Effector CD8-positive, alpha-beta T cell (primary cell): ENCODE results near the gene C21orf91.
A peak's percentile ranks its signal among the peaks of the same experiment; 100 is the strongest.
"Not testable (repeated sequence)": the region's sequence is repeated elsewhere in the genome, so short reads cannot be mapped to it uniquely, and the experiment has no call there.

ENCODE experiments used
- DNase-seq: peaks from one replicate; lab custom pipeline; 2025; lab: John Stamatoyannopoulos, UW

C21orf91 gene

DNA sequence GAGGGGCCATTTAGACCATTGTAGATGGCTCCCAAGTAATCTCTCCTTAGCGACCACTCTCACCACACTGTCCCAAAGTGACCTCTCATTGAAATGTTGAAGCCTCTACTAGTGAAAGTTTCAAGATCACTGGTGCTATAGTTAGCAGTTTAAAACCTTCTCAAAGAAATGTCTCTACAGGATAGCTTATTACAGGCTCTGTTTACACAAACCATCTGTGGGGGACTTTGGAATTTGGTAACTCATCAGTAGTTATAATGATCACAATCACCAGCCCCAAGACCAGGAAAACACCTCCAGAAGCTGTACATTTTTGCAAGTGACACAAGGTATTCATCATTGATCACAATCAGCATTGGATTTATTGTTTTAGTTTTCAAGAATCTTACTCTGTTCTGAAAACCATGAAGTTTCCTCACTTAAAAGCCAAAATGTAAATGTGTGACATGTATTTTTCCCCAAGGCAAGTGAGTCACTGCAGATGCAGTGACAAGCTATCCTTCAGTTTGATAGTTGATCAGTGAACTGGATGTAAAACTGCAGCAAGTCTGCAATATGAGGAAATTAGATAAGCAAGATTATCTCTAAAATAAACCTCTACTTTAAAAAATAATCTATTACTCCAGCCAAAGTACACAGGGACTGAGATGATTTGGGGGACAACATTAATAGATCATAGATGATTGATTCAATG lies 41.9 kb downstream of the C21orf91 start:
- no peak for DNase-seq

DNA sequence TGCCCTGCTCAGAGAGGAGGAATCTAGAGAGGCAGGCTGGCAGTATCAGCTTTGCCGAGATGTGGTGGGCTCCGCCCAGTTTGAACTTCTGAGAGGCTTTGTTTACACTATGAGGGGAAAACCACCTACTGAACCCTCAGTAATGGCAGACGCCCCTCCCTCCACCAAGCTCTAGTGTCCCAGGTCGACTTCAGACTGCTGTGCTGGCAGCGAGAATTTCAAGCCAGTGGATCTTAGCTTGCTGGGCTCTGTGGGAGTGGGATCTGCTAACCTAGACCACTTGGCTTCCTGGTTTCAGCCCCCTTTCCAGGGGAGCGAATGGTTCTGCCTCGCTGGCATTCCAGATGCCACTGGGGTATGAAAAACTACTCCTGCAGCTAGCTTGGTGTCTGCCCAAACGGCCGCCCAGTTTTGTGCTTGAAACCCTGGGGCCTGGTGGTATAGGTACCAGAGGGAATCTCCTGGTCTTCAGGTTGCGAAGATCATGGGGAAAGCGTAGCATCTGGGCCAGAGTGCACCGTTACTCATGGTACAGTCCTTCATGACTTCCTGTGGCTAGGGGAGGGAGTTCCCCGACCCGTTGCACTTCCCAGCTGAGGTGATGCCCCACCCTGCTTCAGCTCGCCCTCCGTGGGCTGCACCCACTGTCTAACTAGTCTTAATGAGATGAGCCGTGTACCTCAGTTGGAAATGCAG lies 43.6 kb downstream of the C21orf91 start:
- DNase-seq = peak; percentile 14

DNA sequence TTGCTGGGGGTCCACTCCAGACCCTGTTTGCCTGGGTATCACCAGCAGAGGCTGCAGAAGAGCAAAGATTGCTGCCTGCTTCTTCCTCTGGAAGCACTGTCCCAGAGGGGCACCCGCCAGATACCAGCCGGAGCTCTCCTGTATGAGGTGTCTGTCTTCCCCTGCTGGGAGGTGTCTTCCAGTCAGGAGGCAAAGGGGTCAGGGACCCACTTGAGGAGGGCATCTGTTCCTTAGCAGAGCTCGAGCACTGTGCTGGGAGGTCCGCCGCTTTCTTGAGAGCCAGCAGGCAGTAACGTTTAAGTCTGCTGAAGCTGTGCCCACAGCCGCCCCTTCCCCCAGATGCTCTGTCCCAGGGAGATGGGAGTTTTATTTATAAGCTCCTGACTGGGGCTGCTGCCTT lies 44.1 kb downstream of the C21orf91 start:
- DNase-seq = not testable (repeated sequence)

DNA sequence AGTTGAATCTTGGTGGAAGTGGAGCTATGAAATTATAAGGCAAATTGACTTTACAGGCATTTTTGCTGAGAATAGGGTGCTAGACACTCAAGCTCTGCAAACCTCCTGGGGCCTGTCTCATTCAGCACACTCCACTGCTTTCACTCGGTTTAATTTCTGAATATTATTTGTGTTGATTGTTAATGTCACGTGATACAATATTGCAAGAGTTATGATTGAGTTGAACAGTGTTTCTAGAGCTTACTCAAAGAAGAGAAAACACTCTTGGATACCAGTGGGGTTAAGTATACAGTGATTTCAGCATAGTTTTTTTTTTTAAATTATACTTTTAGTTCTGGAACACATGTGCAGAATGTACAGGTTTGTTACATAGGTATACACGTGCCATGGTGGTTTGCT lies 49.7 kb downstream of the C21orf91 start:
- DNase-seq = no peak

DNA sequence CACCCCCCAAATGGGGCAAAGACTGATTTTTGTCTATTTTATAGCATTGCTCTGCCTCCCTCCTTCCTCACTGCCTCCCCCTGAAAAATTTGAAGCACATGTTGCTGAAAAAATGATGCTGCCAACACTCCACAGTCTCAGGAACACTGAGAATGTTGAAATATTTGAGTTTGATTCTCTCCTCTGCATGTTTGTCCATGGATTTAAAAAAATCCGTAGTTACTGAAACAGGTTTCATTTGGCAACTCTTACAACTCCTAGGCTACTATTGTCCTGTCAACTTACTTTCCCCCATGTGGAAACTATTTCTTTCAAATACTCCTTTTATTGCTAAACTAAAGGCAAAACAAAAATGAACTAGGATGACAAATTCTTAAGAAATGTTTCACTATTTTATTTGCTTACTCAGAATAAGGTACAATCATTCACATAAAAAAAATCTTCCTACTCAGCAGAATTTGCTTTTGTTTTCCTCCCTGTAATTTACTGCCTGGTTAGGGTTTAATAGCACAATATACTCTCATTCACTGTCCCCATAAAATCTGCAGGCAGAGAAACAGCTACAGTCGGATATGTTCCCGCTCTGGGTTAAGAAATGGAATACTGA lies 50.2 kb downstream of the C21orf91 start:
- DNase-seq = no peak

DNA sequence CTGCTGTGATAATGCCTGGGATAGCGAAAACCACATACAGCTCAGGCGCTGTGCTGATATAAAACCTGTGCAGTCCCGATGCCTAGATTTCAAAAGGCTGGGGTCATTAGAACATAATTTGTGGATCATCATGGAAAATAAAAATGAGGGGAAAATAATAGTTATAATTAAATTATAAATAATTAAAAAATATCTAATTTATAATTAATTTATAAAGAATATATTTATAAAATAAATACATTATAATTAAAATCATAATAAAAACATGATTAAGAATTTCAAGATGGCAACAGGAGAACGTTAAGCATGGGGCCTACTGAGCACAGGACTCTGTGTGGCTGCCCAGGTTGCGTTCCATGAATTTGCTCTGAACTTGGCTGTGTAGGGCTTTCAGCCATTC lies 53.9 kb downstream of the C21orf91 start:
- DNase-seq = no peak

DNA sequence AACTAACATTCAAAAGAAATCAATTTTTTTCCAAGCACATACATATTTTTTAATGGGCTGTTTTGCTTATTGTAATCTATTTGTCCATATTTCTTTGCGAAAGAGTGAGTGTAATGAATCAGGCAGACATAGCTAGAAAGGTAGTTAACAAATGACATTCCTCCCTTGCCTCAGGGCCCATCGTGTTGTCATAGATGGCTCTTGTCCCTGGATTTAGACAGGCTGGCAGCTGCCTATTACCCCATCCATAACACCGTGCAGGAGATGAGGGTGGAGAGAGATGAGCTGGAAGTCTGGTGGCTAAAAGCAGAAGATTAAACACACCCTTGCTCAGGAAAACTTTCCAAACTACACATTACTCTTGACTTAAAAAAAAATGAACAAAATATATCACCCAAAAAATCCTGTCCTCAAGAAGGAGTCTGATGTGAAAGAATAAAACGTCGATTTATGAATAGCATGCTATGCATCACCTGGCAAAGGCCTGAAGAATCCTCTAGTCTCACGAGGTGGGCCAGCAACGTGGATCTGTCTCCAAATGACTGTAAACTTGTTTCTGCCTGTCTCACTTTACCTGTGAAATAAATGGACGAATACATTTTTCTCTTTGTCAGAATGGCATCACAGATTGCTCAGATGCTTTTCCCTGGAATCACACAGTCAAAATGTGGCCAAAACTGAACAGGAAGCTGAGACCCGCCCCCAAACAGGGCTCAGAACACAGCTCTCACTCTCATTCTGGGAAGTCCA lies 55.7 kb downstream of the C21orf91 start:
- no peak for DNase-seq

DNA sequence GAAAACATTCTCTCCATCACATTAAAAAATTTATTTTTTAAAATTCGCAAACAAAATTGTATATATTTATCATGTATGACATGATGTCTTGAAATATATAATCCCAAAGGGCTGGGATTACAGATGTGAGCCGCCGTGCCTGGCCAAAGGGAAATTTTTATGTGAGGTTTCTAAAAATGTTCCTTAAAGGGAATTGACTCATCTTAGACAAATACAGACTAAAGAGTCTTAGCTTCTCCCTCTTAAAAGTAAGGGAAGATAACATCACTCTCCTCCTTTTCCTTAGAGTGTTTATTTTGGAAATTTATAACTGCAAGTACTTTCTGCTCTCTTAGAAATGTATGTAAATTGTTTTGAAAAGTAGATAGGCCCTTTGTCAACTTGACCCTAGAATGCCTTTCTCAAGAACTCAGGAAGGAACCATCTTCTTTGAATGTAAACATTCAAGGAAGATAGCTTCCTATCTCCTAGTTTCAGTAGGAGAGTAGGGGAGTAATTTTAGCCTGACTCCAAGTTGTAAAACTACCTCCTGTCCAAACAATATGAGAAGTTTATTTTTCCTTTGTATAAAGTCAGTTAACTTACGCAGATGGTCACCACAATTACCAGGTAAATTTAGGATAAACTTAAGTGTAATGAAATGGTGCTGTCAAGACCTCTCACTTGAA lies 59.5 kb downstream of the C21orf91 start:
- no peak for DNase-seq

DNA sequence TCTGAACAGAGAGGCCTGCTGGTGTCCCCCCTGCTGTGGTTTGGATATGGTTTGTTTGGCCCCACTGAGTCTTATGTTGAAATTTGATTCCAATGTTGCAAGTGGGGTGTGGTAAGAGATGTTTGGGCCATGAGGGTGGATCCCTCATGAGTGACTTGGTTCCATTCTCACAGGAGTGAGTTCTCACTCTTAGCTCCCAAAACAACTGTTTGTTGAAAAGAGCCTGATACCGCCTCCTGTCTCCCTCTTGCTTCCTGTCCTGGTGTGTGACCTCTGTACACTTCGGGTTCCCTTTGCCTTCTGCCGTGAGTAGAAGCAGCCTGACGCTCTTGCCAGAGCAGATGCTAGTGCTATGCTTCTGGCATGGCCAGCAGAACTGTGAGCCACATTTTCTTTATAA lies 60.5 kb downstream of the C21orf91 start:
- no peak for DNase-seq

DNA sequence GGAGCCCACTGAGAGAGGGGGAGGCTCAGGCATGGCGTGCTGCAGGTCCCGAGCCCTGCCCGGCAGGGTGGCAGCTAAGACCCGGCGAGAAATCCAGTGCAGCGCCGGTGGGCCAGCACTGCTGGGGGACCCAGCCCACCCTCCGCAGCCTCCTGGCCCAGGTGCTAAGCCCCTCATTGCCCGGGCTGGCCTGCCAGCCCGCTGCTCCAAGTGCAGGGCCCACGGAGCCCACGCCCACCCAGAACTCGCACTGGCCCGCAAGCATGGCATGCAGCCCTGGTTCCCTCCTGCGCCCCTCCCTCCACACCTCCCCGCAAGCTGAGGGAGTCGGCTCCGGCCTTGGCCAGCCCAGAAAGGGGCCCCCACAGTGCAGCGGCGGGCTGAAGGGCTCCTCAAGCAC lies 61.5 kb downstream of the C21orf91 start:
- no peak for DNase-seq

DNA sequence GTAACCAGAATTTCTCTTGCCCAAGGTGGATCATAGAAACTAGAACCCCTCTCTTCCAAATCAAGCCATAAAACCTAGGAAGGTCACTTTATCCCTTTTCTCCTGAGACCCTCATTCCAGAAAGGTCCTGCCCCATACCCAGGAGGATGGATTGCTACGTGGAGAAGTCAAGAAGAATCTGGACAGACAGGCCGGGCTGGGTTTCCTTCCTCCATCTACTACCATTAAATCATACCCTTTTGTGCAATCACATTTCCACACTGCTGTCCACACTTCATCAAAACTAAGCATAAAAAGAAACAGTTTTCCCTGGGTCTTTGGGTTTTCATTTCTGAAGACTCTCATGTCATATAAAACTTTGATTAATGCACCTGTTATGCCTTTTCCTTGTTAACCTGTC lies 65.4 kb downstream of the C21orf91 start:
- DNase-seq = no peak

DNA sequence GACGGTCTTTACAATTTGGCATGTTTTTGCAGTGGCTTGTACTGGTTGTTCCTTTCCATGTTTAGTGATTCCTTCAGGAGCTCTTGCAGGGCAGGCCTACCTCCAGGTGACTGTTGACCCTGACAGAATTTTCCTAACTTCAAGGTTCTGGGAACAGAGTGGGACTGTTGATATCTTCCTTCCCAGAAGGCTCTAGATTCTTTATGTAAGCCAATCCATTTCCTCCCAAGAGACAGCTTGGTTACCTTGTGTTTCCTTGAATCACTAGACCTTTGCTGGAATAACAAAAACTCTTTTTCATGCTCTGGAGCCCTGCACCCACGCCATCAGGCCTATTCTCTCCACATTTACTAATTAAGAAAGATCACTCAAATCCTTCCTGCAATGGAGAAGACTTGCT lies 67.0 kb downstream of the C21orf91 start:
- DNase-seq = no peak

DNA sequence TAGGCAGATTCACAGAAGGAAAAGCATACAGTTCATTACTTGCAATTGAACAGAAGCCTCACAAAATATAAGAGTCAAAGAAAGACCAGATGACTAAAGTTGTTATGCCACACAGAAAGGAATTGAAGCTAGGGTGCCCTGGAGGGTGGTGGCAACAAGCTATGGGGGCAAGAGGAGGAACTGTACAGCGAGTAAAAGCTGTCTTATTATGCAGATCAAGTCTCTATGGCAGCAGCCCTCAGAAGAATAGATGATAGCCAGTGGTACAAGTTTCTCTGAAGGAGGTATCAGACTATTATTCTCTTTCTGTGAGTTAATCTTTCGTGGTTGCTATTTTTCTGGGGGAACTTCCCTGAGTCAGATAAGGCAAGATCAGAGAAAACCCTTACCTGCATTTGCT lies 72.2 kb downstream of the C21orf91 start:
- DNase-seq = no peak

DNA sequence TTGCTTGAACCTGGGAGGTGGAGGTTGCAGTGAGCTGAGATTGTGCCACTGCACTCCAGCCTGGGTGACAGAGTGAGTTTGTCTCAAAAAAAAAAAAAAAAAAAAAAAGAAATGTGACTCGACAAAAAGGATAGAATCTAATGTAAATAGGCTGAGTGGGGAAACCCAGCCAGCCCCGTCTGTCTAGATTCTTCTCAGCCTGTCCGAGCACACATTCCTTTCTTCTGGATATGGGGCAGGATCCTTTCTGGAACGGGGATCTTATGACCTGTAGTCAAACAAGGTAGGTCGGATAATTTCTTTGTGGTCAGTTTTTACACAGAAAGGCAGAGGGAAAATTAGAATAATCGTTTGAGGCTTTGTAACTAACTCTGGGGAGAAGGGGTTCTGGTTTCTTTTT lies 74.1 kb downstream of the C21orf91 start:
- no peak for DNase-seq

DNA sequence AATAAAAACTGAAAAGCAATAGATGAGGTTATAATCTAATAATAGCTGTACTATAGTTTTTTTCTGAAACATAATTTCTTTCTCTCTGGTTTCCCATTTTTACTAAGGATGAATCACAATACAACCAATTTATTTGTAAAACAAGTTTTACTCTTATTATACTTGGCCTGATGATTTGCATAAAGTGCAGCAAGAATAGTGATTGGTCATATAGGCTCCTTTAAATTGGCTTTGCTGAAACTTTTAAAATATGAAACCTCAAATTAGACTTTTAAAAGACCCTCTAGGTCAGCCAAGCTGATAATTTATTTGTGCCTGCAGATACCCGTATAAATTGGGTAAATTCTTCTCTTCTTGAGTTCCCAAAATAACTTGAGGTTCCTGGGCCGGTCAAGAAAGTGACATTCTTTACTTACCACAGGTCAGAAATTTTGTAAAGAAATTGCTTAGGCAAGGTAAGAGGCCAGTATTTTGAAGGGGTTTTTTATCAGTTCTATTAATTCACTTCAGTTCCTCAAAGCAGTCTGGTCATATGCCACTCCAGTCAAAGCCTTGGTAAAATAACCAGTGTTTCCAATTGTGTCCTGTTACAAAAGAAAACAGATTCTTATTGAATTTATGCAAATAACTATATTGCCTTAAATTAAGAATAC lies 76.1 kb downstream of the C21orf91 start:
- no peak for DNase-seq

DNA sequence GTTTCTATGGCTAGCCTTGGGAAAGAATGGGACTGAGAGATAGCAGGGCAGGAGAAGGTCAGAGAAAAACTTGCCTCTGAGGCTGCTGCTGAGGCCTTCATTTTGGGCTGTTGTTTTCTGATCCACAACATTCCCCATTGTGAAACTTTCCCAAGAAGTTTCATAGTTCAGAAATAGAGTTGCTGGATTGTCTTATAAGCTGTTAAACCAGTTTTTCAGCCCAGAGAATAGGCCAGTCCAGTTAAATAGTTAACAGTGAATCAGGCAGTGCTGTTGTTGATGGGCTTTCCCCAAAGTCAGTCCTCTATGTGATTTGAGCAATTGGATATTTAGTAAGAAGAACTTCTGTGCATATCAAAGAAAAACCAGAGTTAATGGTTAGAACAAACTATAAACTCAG lies 77.0 kb downstream of the C21orf91 start:
- DNase-seq = no peak
